Left forelimb (tissue), 1 donor: ENCODE measurements around the gene DEDD2.
A peak's percentile ranks its signal among the peaks of the same experiment; 100 is the strongest.

ENCODE experiments used
- DNase-seq: peaks from one replicate; pipeline ENCODE4 v3.0.0-alpha.2; 2018; ENCODE audit warnings: low spot score

The DEDD2 gene

DNA sequence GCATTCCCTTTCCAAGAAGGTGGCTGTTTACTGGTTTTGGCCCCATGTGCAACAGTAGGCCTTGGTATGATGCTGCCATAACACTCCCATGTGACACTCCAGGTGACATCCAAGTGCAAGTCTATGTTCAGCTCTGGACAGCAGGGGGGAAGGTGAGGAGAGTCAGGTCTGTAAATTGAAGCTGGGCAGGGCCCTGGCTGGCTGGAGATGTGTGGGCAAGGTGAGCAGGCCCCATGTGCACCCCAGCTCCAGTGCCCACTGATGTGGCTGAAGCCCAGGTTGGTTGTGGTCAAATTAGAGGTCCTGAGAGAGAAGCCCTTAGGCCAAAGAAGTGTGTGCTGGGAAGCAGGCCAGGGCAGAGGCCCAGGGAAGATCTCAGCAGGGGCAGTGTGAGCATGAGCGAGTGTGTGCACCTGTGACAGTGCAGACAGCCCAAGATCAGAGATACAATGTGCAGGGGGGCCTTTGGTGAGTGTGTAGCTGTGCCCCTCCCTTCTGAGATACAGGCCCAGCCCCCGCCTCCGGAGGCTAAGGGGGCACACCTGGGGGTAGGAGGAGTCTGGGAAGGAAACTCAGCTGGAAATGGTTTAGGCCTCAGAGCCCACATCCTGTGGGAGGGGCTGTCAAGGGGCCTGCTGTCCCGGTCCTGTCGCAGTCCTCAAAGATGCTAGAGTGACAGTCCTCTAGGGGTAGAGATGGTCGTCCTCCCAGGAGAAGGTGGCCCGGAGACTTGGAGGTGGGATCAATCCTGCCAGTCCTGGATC, 18.6 kb downstream of the DEDD2 start:
- no peak for DNase-seq

DNA sequence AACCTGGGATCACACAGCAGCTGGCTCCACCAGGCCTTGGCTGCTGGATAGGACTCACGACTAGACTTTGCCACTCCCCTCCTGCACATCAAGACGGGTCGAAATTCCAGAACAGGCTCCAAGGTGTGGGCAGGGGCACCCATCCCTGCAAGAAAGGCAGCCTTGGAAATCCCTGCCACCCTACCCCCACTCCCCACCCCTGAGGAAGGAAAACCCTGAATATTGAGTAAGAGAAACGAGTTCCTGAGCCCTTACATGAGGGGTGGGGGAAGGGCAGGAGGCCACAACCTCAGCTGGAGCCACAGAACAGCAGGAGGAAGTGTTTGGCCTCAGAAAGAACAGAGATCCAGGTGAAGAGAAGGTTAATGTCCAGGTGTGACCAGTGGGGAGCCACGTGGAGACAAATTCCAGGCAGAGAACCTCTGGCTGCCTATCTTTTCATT, 20.1 kb downstream of the DEDD2 start:
- DNase-seq, result no peak

DNA sequence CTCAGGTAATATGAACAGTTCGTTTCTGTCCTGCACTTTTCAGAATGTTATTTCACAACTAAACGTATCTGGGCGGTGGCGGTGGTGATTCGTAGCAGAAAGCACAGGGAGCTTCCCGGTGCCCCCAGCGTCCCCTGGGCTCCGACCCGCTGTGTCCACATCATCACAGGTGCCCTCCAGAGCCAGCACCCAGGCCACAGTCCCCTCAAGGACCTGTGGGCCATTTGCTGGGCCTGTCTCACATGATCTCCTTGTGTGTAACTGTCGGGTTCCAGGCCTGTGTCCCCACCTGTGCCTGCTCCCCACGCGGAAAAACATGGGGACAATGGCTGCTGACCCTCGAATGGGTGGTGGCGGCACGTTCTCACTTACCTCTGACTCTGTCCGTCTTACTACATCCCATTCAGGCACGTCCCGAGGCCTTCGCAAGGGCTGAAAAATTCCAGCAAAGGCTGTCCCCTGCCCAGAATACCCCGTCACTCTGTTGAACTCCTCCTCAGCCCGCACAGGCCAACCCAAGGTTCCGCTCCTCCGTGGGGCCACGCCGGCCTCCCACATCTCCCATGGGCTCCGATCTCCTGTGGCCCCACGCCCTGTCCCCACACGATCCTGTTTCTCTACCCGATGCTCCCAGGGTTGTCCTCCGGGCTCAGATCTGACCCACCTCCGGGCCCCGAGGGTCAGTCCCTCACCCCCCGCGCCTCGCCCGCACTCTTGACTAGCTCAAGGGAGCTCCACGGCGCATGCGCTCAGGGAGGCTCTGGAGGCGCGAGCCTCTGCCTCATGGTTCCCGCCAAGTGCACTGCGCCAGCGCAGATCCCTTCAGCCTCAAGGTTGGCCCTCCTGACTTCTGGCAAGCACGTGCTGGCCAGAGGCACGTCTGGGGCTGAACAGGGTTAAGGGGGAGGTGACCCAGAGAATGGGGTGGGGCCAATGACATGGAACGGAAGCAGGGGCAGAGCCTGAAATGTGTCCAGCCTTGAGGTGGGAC, 21.2 kb downstream of the DEDD2 start:
- no peak for DNase-seq

DNA sequence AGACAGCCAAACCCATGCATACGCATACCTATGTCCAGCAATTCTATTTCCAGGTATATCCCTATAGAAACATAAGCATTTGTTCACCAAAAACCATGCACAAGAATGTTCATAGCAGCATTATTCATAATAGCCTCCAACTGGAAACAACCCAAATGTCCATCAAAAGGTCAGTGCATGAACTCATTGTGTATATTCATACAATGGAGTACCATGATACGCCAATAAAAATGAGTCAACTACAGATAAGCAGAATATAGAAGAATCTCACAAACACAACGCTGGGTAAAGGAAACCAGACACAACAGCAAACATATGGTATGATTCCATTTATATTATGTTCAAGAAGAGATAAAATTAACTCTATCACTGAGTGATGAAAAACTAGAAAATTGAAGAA, 23.8 kb downstream of the DEDD2 start:
- no peak for DNase-seq

DNA sequence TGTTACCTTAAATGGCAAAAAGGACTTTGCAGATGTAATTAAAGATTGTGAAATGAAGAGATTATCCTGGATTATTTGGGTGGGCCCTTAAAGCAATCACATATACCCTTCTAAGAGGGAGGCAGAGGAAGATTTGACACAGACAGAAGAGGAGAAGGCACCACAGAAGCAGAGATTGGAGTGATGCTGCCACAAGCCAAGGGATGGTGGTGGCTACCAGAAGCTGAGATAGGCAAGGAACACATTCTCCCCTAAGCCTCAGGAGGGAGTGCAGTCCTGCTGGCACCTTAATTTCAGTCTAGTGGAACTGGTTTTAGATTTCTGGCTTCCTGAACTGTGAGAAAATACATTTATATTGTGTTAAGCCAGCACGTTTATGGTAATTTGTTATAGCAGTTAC, 24.2 kb downstream of the DEDD2 start:
- no peak for DNase-seq

DNA sequence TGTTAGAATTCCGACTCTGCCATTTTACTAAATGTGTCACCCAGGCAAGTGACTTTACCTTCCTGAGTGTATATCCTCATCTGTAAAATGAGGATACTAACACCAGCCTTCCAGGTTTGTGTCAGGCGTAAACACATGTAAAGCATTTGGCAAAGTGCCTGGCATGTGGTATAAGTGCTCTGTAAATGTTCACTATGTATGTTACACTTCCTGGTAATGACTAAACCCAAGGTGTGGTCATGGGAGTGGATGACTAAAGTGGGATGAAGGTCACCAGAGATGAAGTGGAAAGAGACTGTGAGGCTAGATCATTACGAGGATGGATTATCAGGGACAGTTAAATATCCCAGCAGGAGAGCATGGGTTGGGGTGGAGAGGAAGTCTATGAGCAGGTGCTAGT, 25.6 kb downstream of the DEDD2 start:
- no peak for DNase-seq

DNA sequence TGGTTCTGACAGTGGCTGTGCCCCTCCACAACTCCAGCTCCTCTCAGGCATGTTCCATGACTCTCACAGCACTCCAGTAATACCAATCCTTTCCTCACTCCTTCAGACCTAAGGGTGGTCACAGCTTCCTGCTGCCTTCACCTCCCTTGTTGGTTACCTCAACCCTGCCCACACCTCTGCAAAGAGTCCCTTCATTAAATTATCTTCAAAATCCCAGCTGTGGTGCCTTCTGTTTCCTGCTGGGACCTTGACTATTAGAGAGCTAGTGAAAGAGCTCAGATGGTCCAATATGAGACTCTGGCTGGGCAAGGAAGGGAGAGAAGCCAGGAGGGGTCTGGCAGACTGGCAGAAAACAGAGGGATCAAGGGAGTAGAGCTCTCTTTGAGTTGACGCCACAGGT, 26.1 kb downstream of the DEDD2 start:
- DNase-seq, result no peak

DNA sequence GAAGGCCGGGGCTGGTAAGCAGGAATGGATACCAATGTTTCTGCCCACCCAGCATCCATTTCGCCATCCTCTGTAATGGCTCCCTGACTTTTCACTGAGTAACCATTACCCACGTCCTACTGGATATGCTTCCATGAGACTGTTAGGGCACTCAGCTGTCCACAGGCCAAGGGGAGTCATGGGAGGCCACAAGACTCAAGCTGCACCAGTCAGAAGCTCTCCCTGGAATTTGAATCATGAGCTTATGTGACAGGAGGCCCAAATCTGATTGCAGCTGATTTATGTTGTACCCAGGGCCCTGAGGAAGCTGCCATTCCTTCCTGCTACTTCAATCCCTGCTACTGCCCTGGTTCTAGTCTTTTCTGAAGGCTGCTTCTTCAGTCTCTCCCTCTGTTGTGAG, 28.3 kb downstream of the DEDD2 start:
- DNase-seq, result no peak

DNA sequence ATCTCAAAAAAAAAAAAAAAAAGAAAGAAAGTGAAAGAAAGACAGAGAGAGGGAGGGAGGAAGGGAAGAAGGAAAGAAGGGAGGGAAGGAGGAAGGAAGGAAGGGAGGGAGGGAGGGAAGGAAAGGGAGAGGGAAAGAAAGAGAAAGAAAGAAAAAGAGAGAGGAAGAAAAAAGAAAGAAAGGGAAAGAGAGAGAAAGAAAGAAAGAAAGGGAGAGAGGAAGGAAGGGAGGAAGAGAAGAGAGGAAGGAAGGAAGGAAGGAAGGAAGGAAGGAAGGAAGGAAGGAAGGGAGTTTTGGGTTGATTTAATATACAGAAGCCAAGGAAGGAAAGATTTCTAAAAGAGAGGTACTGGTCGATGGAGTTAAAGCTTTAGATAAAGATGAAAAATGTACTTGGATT, 28.8 kb downstream of the DEDD2 start:
- no peak for DNase-seq

DNA sequence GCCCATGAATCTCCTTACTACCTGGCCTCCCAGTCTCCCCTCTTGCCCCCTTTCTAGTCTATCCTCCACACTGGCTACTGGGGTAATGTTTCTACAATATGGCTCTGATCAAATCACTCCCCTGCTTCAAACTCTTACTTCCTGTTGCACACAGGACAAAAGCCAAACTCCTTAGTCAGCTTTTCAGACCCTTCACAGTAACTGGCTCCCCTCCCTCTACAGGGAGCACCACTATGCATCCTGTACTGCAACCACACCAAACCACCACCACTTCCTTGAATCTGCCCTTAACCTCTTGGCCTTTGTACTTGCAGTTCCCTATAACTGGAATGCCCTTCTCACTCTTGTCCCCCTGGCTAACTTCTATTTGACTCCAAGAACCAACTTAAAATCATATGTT, 32.2 kb downstream of the DEDD2 start:
- no peak for DNase-seq

DNA sequence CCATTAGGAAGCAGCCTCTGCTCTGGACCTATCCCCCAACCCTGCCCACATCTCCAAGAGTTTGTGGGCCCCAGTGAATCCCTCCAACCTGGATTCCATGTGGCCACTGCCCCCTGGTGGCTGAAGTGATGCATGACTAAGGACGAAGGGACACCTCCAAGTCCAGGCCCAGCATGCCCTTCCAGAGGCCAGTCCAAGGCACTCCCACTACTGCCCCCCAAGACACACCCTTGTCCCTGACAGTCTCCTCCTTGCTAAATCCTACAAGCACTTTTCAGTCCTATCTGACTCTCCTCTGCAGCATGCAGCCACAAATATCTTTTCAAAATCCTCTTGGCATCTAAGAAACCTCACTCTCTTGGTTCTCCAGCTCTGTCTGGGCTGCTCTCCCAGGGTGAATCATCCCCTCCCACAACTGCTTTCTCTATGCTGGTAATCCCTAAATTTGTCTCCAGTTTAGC, 33.0 kb downstream of the DEDD2 start:
- peak; percentile 78 for DNase-seq

DNA sequence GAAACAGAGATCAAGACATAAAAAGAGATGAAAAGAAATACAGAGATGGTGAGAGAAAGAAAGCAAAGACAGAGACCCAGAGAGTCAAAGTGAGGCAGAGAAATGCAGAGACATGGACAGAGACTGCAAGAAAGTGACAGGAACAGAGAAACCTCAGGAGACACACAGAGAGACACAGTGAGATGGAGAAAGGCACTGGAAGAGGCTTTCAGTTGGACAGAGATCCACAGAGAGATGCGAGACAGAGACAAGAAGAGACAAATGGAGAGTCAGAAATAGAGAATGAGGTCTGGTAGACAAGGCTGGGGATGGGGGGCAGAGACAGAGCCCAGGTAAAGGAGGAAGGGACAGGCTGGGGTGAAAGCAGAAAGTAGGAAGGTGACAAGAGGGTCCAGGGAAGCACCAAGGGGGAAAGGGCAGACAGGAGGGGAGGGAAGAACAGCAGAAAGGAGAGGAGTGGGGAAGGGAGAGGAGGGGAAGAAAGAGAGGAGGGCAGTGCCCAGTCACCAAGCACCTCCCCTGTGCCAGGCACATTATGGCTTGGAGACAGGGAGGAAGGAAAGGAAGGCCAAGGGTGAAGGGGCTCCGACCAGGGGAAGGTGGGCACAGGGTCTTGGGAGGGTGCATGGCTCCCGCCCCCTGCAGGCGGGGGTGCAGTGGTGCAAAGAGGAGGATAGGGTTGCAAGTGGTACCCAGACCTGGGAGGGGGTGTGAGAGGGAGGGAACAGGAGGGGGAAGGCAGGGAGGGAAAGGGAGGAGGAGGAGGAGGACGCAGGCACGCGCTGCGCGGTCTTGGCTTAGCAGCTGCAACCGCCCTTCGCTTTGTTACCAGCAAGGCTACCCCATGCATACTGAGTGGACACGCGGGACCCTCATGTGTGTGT, 38.4 kb downstream of the DEDD2 start:
- DNase-seq, result no peak

DNA sequence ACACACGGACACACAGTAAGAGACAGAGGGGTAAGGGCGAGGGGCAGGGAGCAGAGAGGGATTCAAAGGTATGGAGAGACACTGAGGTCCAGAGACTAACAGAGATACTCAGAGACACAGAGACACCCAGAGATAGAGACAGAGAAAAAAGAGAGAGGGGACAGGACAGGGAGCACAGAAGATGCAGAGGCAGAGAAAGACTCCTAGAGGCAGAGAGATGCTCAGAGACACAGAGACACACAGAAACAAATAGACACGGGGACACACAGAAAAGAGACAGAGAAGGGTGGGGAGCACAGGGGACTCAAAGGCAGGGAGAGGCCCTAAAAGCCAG, 39.8 kb downstream of the DEDD2 start:
- no peak for DNase-seq

DNA sequence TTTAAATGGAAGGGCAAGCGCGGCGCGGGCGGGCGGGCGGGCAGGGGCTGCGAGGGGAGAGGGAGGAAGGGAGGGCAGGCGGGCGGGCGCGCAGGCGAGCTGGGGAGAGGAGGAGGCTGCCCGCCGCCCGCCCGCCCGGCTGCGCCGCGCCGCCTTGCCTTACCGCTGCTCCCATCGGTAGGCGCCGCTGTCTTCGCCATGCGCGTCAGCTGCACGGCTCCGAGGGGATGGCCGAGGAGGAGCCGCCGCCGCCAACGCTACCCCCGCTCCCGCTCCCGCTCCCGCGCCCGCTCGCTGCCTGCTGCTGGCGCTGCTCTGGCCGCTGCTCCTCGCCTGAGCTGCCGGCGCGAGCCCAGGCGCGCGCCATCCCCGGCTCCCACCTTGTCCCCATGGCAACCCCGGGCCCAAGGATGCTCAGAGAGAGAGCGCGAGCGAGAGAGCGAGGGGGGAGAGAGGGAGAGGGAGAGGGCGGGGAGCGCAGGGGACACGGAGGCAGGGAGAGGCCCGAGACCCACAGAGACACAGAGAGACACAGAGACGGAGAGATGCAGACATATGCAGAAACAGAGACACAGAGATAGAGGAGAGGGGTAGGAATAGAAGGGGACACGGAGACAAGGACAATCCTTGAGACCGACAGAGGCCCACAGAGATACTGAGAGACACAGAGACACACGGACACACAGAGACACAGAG, 40.3 kb downstream of the DEDD2 start:
- peak; percentile 86 for DNase-seq

DNA sequence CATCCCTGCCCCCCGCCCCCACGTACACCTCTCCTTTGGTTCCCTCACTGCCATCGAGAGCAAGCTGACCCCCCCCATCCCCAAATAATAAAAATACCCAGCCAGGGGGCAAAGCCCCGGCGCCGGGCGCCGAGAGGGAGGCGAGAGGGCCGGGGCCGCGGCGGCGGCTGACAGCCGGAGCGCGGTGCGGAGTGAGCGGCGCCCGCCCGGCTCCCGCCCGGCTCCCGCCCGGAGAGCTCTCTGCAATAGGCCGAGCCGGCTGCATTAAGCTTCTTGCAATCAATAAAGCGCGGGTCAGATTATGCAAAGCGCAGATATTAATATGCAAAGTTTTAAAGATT, 40.9 kb downstream of the DEDD2 start:
- no peak for DNase-seq

DNA sequence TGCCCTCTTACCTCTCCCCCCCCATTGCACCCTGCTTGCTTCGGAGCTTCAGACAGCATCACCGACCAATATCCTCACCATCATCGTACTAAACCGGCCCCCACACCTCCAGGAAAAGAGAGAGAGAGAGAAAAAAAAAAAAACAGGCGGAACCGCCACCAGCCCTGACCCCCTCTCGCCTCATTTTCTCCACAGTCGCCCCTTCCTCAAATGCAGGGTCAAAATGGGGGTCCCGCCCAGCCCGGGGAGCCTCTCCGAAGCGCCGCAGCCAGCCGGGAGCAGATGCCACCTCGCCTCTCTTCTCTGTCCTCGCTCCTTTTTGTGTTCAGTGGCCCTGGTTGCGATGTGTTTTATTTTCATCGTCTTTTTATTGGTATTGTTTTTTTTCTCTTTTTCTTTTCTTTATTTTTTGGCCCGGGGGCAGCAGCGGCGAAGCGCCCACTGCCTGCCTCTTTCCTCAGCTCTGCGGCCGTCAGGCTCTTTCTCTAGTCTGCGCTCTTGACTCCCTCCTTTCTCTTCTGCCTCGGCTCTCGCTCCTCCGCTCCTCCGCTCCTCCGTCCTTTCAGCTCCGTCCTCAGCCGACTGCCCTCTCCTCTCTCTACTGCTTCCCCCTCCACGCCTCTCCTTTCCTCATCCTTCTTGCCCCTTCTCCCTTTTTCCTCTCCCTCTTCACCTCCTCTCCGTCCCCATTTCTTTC, 41.4 kb downstream of the DEDD2 start:
- no peak for DNase-seq

DNA sequence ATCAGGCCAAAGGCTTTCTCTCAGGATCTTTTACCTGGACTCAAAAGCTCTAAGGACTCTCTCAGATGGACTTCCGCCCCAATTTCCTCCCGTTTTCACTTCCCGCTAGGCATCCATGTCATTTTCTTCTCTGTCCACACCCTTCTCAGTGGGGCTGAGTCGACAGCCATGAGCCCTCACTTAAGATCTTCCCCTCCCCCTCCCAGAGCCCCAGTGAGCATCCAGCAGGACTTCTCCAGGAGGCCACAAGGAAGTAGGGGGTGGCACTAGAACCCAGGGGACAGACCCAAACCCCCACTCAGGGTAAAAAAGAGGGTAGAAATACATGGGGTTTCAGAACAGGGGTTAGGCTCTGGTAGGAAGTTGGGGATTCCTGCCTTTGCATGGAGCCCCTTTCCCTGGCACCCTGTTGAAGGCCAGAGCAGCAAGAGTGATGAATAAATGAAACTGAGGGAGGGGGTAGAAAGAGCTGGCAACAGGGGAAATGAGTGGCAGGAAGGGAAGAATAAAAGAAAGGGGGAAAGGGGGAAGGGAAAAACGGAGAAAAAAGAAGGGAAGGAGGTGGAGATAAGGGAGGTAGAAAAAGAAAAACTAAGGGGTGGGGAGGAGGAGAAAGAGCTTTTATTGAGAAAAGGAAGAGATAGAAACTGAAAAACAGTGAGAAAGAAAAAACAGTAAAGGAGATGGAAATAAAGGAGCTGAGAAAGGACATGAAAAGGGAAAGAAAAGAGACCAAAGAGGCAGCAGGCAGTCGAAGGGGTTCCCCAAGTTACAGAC, 42.3 kb downstream of the DEDD2 start:
- DNase-seq, result no peak

DNA sequence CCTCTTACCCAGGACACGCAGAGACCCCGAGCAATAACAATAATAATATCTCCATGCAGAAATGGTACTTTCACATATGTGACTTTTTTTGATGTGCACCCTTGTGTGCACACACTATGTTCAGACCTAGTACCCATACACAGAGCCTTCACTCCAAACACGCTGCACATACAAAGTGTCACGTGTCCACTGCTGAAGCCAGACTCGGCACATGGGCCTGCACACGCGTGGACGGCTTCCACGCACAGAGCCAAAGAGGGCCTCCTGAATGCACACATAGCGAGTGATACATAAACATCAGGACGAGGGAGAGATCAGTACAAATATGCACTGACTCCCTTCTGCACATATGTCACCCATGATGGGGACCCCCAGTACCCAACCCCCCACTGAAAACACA, 43.3 kb downstream of the DEDD2 start:
- DNase-seq, result no peak

DNA sequence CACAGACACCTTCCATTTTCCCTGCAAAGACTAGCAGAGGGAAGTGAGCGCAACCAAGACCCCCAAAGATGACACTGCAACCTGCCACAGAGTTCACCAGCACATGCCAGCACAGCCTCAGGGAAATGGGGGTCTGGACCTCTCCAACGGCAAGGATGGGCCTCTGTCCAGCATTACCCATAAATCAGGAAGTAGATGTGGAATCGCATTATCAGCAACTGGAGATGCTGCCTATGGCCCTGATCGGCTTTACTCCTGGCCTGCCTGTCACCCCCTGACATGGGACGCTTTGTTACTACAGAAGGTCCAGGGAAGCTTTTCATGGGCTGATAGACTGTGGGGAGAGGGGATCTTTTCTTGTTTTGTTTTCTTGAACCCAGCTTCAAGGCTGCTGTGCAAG, 43.8 kb downstream of the DEDD2 start:
- DNase-seq, result no peak

DNA sequence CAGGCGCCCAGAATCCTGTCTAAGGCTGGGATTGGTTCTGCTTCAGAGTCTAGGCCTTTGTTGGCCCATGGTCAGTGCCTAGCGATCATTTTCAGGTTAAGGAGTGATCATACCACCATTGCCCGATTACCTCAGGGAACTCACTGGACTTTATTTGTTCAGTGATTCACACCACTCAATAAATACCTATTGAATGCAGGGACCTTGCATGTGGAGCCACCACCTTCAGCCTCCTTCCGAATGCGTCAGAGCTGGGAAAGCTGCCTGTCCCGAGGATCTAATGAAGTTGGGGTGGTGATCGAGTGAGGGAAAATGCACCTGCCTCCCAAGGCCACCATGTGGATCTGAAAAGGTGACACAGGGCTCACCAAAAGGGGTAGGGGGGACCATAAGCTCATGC, 45.2 kb downstream of the DEDD2 start:
- no peak for DNase-seq
